Right lobe of liver (tissue), 4 donors: ENCODE measurements around the gene PARVA.

Source experiments
- POLR2A ChIP-seq: fragments of 450-650 bp; IDR thresholded peaks from one replicate; pipeline ENCODE4 v1.6.1; 2017; ENCODE audit warnings: antibody characterized with exemption, mild to moderate bottlenecking
- TF ChIP-seq, protein P1 (sequence below), 4 donors: fragments of 200-600 bp in 3 of 4; fragments of 450-650 bp in 1 of 4; IDR thresholded peaks; one replicate each; pipeline versions ENCODE4 v1.5.1 to v1.8.0; 2016 to 2022; ENCODE audit warnings: antibody characterized with exemption in 4 of 4, mild to moderate bottlenecking in 2 of 4
- donor health status: DM: no; HTN: no; CAD: no.
- donor health status: DM: no; HTN: no; CAD: no.
- donor health status: DM: no; HTN: yes; CAD: no.

DNA sequence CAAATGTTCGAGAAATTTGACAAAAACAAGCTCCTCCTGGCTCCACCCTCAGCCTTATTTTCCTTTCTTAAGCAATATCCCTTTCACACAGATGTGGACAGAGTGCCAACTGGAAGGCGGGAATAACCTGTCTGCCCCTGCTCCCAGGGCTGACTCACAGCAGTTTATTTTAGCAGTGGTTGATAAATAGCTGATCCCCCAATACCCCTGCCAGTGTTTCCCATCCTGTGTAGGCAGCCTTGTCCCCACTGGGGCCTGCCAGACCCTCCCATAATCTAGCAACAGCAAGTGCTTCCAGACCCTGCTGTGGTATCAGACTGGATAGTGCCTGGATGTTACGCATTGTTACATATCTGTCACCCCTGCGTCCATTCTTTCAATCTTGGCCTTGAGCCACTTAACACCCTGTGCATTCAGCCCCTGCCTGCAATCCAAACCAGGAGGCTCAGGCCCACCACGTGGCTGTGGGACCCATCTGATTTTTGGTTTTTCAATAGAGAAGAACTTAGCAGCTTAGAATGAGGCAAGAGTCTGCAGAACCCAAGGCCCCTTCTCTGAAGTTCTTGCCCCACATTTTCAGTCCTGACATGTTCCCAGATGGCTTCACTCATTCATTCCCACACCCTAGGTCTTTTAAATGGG lies 53.7 kb downstream of the PARVA start:
- TF ChIP-seq, protein P1, sequence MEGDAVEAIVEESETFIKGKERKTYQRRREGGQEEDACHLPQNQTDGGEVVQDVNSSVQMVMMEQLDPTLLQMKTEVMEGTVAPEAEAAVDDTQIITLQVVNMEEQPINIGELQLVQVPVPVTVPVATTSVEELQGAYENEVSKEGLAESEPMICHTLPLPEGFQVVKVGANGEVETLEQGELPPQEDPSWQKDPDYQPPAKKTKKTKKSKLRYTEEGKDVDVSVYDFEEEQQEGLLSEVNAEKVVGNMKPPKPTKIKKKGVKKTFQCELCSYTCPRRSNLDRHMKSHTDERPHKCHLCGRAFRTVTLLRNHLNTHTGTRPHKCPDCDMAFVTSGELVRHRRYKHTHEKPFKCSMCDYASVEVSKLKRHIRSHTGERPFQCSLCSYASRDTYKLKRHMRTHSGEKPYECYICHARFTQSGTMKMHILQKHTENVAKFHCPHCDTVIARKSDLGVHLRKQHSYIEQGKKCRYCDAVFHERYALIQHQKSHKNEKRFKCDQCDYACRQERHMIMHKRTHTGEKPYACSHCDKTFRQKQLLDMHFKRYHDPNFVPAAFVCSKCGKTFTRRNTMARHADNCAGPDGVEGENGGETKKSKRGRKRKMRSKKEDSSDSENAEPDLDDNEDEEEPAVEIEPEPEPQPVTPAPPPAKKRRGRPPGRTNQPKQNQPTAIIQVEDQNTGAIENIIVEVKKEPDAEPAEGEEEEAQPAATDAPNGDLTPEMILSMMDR (IDR thresholded peaks at IDR 0.05): no peak
- no peak for TF ChIP-seq POLR2A
